GM12878 (cell line): ENCODE results near the gene MYL11.

ENCODE experiments used
- BHLHE40 ChIP-seq, 2 experiments: fragments of 450-650 bp in 1 of 2; IDR thresholded peaks; 2 replicates each; pipeline ENCODE4 v1.6.1; 2011 to 2017; ENCODE audit warnings: low read depth in 2 of 2, borderline replicate concordance in 1 of 2, improper control_type of control experiment in 1 of 2, low read length in 1 of 2, mild to moderate bottlenecking in 1 of 2
- FOXM1 ChIP-seq: IDR thresholded peaks from 2 replicates; pipeline ENCODE4 v1.6.1; 2012; ENCODE audit warnings: low read depth, mild to moderate bottlenecking, inconsistent platforms, low read length, moderate library complexity
- PAX8 ChIP-seq: fragments of 450-650 bp; IDR thresholded peaks from 2 replicates; pipeline ENCODE4 v1.6.1; 2017; ENCODE audit warnings: mild to moderate bottlenecking, moderate library complexity
- PML ChIP-seq: IDR thresholded peaks from 2 replicates; pipeline ENCODE4 v1.6.1; 2012; ENCODE audit warnings: low read length, inconsistent platforms
- ZBTB4 ChIP-seq: fragments of 450-650 bp; formaldehyde crosslinking; IDR thresholded peaks from 2 replicates; pipeline ENCODE4 v1.4.0; 2022; ENCODE audit warnings: mild to moderate bottlenecking, moderate library complexity
- TF ChIP-seq, protein P1 (sequence below), 3 experiments: IDR thresholded peaks in 2 of 3; conservative IDR thresholded peaks in 1 of 3; 2 replicates each; pipeline ENCODE4 v1.5.1; 2011; ENCODE audit warnings: low read depth in 3 of 3, low read length in 3 of 3, mild to moderate bottlenecking in 3 of 3, control low read depth in 2 of 3, moderate library complexity in 2 of 3, inconsistent platforms in 1 of 3, mixed read lengths in 1 of 3; ENCODE audit not compliant: control insufficient read depth in 2 of 3, insufficient read depth in 1 of 3; ENCODE audit errors: extremely low read depth in 1 of 3

DNA sequence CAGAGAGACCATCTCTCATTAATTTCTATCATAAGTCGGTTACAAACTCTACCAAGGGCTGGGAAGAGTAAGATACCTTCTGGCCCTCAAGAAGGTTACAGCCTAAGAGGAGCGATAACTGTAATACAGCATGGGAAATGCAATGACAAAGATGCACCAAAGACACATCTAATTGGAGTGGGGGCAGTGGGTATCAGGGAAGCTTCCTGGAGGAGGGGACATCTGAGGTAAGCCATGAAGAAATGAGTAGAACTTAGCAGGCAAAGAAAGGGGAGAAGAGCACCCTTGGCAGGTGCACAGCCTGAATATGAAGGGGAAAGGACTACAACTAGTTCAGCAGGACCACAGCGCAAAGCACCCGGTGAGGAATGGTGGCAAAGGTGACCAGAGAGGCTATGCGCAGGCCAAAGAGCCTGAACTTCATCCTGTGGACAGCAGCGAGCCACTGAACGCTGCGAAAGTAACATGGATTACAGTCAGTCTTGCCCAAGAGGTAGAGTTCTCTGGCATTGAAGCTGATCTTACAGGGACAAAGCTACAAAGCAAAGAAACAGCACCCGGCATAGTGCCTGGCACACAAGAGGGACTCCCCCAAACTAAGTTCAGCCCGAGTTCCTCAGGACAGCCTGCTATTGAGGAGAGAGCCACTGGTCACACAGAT lies 7.1 kb upstream of the MYL11 start:
- TF ChIP-seq BHLHE40 (IDR thresholded peaks at IDR 0.05; ENCODE audit: borderline replicate concordance in 1 of 2, low read depth in 2 of 2, low read length in 1 of 2) (no peak), PAX8 (no peak), ZBTB4 (CRISPR knock-in tag) (no peak), FOXM1 (no peak), PML (no peak)
- TF ChIP-seq, protein P1, sequence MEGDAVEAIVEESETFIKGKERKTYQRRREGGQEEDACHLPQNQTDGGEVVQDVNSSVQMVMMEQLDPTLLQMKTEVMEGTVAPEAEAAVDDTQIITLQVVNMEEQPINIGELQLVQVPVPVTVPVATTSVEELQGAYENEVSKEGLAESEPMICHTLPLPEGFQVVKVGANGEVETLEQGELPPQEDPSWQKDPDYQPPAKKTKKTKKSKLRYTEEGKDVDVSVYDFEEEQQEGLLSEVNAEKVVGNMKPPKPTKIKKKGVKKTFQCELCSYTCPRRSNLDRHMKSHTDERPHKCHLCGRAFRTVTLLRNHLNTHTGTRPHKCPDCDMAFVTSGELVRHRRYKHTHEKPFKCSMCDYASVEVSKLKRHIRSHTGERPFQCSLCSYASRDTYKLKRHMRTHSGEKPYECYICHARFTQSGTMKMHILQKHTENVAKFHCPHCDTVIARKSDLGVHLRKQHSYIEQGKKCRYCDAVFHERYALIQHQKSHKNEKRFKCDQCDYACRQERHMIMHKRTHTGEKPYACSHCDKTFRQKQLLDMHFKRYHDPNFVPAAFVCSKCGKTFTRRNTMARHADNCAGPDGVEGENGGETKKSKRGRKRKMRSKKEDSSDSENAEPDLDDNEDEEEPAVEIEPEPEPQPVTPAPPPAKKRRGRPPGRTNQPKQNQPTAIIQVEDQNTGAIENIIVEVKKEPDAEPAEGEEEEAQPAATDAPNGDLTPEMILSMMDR (IDR thresholded peaks at IDR 0.05 in 2 of 3, conservative IDR thresholded peaks at IDR 0.05 in 1 of 3; ENCODE audit: control insufficient read depth in 2 of 3, extremely low read depth in 1 of 3, insufficient read depth in 1 of 3, low read depth in 3 of 3, low read length in 3 of 3), result no peak
